Osteoblast (primary cell): ENCODE measurements around the gene MYLK. TPM values are rescaled to one million over a fixed set of nuclear protein-coding genes. Genes with fewer than 3 reads are reported as not detected.

Source experiments
- DNase-seq: peaks from one replicate; pipeline ENCODE4 v3.0.0; 2011; ENCODE audit warnings: low spot score, mixed read lengths; ENCODE audit not compliant: insufficient read length; ENCODE audit errors: missing footprints
- H2AFZ ChIP-seq: 2 replicates; pipeline ENCODE4 v1.6.0; 2011; ENCODE audit warnings: mild to moderate bottlenecking, low read length
- H3K27ac ChIP-seq: 2 replicates; pipeline ENCODE4 v1.5.1; 2011; ENCODE audit warnings: mild to moderate bottlenecking, low read depth, low read length, moderate library complexity
- H3K27me3 ChIP-seq: 2 replicates; pipeline ENCODE4 v1.6.0; 2012; ENCODE audit warnings: mild to moderate bottlenecking, control low read depth, inconsistent platforms, low read length, moderate library complexity; ENCODE audit not compliant: insufficient read depth
- H3K36me3 ChIP-seq: 2 replicates; pipeline ENCODE4 v1.5.1; 2011; ENCODE audit warnings: mild to moderate bottlenecking, low read length, control low read depth, moderate library complexity; ENCODE audit not compliant: insufficient read depth
- H3K4me1 ChIP-seq: 2 replicates; pipeline ENCODE4 v1.5.1; 2011; ENCODE audit warnings: mild to moderate bottlenecking, low read length, control low read depth, moderate library complexity; ENCODE audit not compliant: insufficient read depth
- H3K4me2 ChIP-seq: 2 replicates; pipeline ENCODE4 v1.6.0; 2011; ENCODE audit warnings: mild to moderate bottlenecking, low read length; ENCODE audit not compliant: insufficient read depth
- H3K4me3 ChIP-seq: fragments of 200-600 bp; sonication (generic); 3 replicates; pipeline ENCODE4 v1.5.1; 2012; ENCODE audit warnings: mild to moderate bottlenecking, low read length, inconsistent platforms; ENCODE audit not compliant: insufficient read depth
- H3K79me2 ChIP-seq: 2 replicates; pipeline ENCODE4 v1.6.0; 2012; ENCODE audit warnings: mild to moderate bottlenecking, low read length, control low read depth, inconsistent platforms; ENCODE audit not compliant: insufficient read depth
- H3K9me3 ChIP-seq: 2 replicates; pipeline ENCODE4 v1.5.1; 2011; ENCODE audit warnings: low read depth, low read length, control low read depth
- H4K20me1 ChIP-seq: 2 replicates; pipeline ENCODE4 v1.6.0; 2012; ENCODE audit warnings: mild to moderate bottlenecking, low read length, control low read depth; ENCODE audit not compliant: insufficient read depth
- CTCF ChIP-seq: IDR thresholded peaks from 2 replicates; pipeline ENCODE4 v1.5.1; 2011; ENCODE audit warnings: mild to moderate bottlenecking, low read depth, low read length, moderate library complexity; ENCODE audit errors: extremely low read depth
- total RNA-seq: library from RNA; depleted of rRNA; stranded (reverse); fragments of >200 nt; gene quantifications from 2 replicates; pipeline ENCODE4 v1.2.3, GENCODE V29; 2012

MYLK gene
- total RNA-seq, 1 donor = 268 TPM

GRCh38 chr3:123789160-123789559 is 95.0 kb downstream of the MYLK start:
- no peak overlapping the region for H3K4me2 ChIP-seq

GRCh38 chr3:123788710-123789109 is 95.4 kb downstream of the MYLK start:
- H4K20me1 ChIP-seq = no peaks in the 10 kb centered on the region
- peaks cover 45% of the 10 kb centered on the region for H3K36me3 ChIP-seq
- DNase-seq = peak; percentile 32

More at GRCh38 chr3:123789160-123789559, 95.0 kb downstream of the MYLK start:
- DNase-seq = no peak
- no peaks in the 10 kb centered on the region for H3K9me3 ChIP-seq
- TF ChIP-seq CTCF = no peak
- no peak overlapping the region for H3K4me3 ChIP-seq
- H2AFZ ChIP-seq = no peak overlapping the region
- no peaks in the 10 kb centered on the region for H4K20me1 ChIP-seq
- peaks cover 18% of the 10 kb centered on the region for H3K79me2 ChIP-seq
- peak overlapping the region; percentile 65 for H3K27ac ChIP-seq
- H3K4me1 ChIP-seq = peaks cover 58% of the 10 kb centered on the region
- H3K27me3 ChIP-seq = no peaks in the 10 kb centered on the region
- H3K36me3 ChIP-seq = peaks cover 47% of the 10 kb centered on the region

GRCh38 chr3:123787133-123787532 is 97.0 kb downstream of the MYLK start:
- Histone ChIP-seq H3K9me3 (no peaks in the 10 kb centered on the region), H3K4me3 (no peak overlapping the region), H3K27ac (no peak overlapping the region), H4K20me1 (no peaks in the 10 kb centered on the region), H3K36me3 (peaks cover 30% of the 10 kb centered on the region), H3K27me3 (no peaks in the 10 kb centered on the region), H3K79me2 (peaks cover 15% of the 10 kb centered on the region), H2AFZ (no peak overlapping the region), H3K4me2 (no peak overlapping the region), H3K4me1 (peaks cover 68% of the 10 kb centered on the region)
- TF ChIP-seq CTCF = no peak
- DNase-seq = peak; percentile 8

More at GRCh38 chr3:123788710-123789109, 95.4 kb downstream of the MYLK start:
- no peak for TF ChIP-seq CTCF
- H3K4me2 ChIP-seq = no peak overlapping the region
- H2AFZ ChIP-seq = no peak overlapping the region
- H3K27me3 ChIP-seq = no peaks in the 10 kb centered on the region
- peaks cover 63% of the 10 kb centered on the region for H3K4me1 ChIP-seq
- H3K79me2 ChIP-seq = peaks cover 18% of the 10 kb centered on the region
- no peak overlapping the region for H3K4me3 ChIP-seq
- peak overlapping the region; percentile 65 for H3K27ac ChIP-seq
- H3K9me3 ChIP-seq = no peaks in the 10 kb centered on the region

- Histone ChIP-seq H3K27me3 (no peaks in the 10 kb centered on the region), H3K4me1 (peaks cover 68% of the 10 kb centered on the region)
- TF ChIP-seq CTCF = no peak
Measured at GRCh38 chr3:123785602-123786001, 98.5 kb downstream of the MYLK start.

More at GRCh38 chr3:123785602-123786001, 98.5 kb downstream of the MYLK start:
- H3K36me3 ChIP-seq = peaks cover 21% of the 10 kb centered on the region
- H2AFZ ChIP-seq = no peak overlapping the region
- no peak overlapping the region for H3K4me3 ChIP-seq
- no peaks in the 10 kb centered on the region for H4K20me1 ChIP-seq
- H3K4me2 ChIP-seq = no peak overlapping the region
- H3K9me3 ChIP-seq = no peaks in the 10 kb centered on the region
- DNase-seq = no peak
- H3K79me2 ChIP-seq = peaks cover 15% of the 10 kb centered on the region
- no peak overlapping the region for H3K27ac ChIP-seq
